GM18505 (cell line): ENCODE results near the gene MEAF6.

Source experiments
- ATAC-seq: cut with Tn5 transposase; IDR thresholded peaks from one replicate; pipeline ENCODE4 v1.9.1; 2021; ENCODE audit not compliant: unreplicated experiment
- POLR2A ChIP-seq: IDR thresholded peaks from 4 replicates; pipeline ENCODE4 v1.6.1; 2011; ENCODE audit warnings: borderline replicate concordance; ENCODE audit not compliant: insufficient read depth, insufficient read length; ENCODE audit errors: extremely low read depth

Gene MEAF6

GRCh38 chr1:37477198-37477931 lies 37.2 kb downstream of the MEAF6 start:
- TF ChIP-seq POLR2A, result peak; percentile 71

GRCh38 chr1:37476460-37477197 lies 37.9 kb downstream of the MEAF6 start:
- no peak for ATAC-seq
- peak; percentile 3 for TF ChIP-seq POLR2A

More at GRCh38 chr1:37477198-37477931, 37.2 kb downstream of the MEAF6 start:
- peak; percentile 35 for ATAC-seq

- TF ChIP-seq POLR2A, result peak; percentile 19
- ATAC-seq, result no peak
Observed at GRCh38 chr1:37476087-37476452, 38.5 kb downstream of the MEAF6 start.

DNA sequence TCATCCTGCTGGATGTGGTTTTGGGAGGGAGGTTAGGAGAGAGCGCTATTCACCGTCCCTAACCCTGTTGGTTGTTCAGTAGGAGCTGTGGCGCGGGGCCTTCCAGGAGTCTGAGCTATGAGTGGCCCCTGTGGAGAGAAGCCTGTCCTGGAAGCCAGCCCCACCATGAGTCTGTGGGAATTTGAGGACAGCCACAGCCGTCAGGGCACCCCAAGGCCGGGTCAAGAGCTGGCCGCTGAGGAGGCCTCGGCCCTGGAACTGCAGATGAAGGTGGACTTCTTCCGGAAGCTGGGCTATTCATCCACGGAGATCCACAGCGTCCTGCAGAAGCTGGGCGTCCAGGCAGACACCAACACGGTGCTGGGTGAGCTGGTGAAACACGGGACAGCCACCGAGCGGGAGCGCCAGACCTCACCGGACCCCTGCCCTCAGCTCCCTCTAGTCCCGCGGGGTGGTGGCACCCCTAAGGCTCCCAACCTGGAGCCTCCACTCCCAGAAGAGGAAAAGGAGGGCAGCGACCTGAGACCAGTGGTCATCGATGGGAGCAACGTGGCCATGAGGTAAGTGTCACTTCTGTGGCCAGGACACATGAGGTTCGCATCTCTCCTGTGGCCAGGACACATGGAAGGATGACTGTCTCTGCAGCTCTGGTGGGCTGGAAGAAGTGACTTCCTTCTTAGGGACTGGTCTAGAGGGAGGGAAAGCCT lies 39.0 kb downstream of the MEAF6 start:
- peak; percentile 38 for TF ChIP-seq POLR2A
- ATAC-seq, result no peak

GRCh38 chr1:37474697-37475379 lies 39.7 kb downstream of the MEAF6 start:
- no peak for TF ChIP-seq POLR2A
- no peak for ATAC-seq

GRCh38 chr1:37474046-37474696 lies 40.4 kb downstream of the MEAF6 start, which contains the start of gene ZC3H12A:
Gene ZC3H12A, plus strand, starts transcription at chr1:37474580. Its CDS starts 917 bp downstream, at chr1:37475497.
- peak; percentile 99 for TF ChIP-seq POLR2A
- peak; percentile 60 for ATAC-seq

- no peak for TF ChIP-seq POLR2A
- no peak for ATAC-seq
Observed at GRCh38 chr1:37473431-37474045, 41.0 kb downstream of the MEAF6 start.

DNA sequence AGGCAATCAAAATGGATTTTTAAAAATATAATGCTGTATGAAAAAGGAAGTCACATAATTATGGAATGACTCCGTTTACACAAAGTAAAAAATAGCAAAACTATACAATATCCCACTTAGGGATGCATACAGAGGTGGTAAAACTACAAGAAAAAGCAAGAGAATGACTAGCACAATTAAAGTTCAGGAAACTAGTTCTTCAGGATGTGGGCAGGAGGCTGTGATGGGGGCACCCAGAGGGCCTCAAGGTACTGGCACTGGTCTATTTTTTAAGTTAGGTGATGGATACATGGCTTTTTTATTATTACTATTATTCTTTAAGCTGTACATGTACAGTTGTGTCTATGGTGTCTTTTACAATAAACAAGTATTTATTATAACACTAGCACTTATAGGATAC lies 41.6 kb downstream of the MEAF6 start:
- ATAC-seq, result no peak
- TF ChIP-seq POLR2A, result no peak

DNA sequence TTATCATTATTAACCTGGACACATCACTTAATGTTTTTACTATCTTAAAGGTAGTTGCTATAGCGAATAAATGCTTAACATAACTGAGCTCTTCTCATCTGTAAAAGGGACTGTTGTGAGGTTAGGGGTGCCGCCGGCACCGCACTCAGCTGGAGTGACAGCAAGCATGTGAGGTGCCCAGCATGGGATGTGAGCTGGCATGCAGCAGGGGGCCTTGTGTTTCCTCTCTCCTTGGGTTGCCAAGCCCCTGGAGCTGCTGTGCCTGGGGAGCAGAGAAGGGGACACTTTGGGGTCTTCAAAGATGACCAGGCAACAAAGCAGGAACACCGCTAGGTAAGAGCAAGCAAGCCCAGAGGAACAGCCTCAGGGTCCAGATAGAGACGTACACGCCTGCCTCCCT lies 42.3 kb downstream of the MEAF6 start:
- TF ChIP-seq POLR2A, result no peak
- ATAC-seq, result no peak

- TF ChIP-seq POLR2A, result no peak
- ATAC-seq, result no peak
Observed at GRCh38 chr1:37471345-37472231, 43.0 kb downstream of the MEAF6 start.

DNA sequence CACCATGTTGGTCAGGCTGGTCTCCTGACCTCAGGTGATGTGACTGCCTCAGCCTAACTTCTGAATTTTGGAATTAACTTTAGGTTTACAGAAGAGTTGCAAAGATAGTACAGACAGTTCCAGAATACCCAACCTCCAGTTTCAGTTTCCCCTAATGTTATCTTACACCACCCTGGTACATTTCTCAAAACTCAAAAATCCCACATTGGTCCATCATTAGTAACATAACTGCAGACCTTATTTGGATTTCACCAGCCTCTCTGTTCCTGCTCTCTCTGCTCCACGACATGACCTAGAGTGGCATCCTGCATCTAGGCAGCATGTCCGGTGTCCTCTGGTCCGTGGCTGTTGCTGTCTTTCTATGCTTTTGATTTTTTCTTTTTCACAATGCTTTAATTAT lies 45.2 kb downstream of the MEAF6 start:
- no peak for TF ChIP-seq POLR2A
- no peak for ATAC-seq
